ENCODE measurements around the gene SECTM1.
A peak's percentile ranks its signal among the peaks of the same experiment; 100 is the strongest.

The SECTM1 gene

GRCh38 chr17:82320956-82321927 lies 12.3 kb downstream of the SECTM1 start:
- peak; percentile 90 for TF ChIP-seq CTCF (IDR thresholded peaks at IDR 0.05; ENCODE audit: poor library complexity, severe bottlenecking)
- DNase-seq (ENCODE audit: low spot score), result no peak

DNA sequence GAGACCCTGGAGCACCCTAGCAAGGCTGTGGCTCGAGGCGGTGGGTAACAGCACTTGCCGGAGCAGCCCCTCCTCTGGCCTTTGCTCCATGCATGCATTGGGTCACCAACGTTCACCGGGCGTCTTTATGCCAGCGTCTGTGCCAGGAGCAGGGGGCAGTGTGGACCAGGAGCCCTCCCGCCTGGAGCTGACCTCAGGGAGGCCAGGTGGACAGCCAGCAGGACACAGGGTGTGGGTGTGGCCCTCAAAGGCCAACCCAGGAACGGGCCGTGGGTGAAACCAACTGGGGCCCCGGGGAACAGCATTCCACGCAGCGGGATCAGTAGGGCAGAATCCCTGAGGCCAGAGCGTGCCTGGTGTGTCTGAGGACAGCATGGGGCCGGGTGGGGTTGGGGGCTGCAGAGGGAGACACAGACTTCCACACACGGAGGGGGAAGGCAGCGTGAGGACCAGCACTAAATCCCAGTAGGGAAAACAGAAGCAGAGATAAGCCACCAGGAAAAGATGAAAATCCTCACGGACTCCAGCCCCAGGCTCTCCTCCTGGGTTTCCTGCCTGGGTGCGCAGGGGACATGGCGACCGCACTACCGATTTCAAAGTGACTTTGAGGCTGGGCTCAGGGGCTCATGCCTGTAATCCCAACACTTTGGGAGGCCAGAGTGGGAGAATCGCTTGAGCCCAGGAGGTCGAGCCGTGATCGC lies 13.3 kb downstream of the SECTM1 start:
- H3K4me1 ChIP-seq (ENCODE audit: insufficient read depth, poor library complexity, severe bottlenecking), result peaks cover 7% of the 10 kb centered on the region

More at GRCh38 chr17:82320956-82321927, 12.3 kb downstream of the SECTM1 start:
- Histone ChIP-seq H3K9me3 (ENCODE audit: severe bottlenecking) (no peaks in the 10 kb centered on the region), H3K4me1 (ENCODE audit: insufficient read depth, poor library complexity, severe bottlenecking) (peaks cover 9% of the 10 kb centered on the region), H3K27me3 (ENCODE audit: insufficient read depth, poor library complexity, severe bottlenecking) (no peaks in the 10 kb centered on the region), H3K4me3 (ENCODE audit: severe bottlenecking) (no peak overlapping the region), H3K27ac (ENCODE audit: poor library complexity, severe bottlenecking) (no peak overlapping the region), H3K36me3 (ENCODE audit: low read depth) (no peaks in the 10 kb centered on the region)
- no peak for ATAC-seq (ENCODE audit: low read depth)

GRCh38 chr17:82319619-82320062 lies 13.9 kb downstream of the SECTM1 start:
- H3K9me3 ChIP-seq (ENCODE audit: severe bottlenecking), result no peaks in the 10 kb centered on the region
- H3K4me1 ChIP-seq (ENCODE audit: insufficient read depth, poor library complexity, severe bottlenecking), result peaks cover under 1% of the 10 kb centered on the region
- H3K4me3 ChIP-seq (ENCODE audit: severe bottlenecking), result no peak overlapping the region
- H3K27me3 ChIP-seq (ENCODE audit: insufficient read depth, poor library complexity, severe bottlenecking), result no peaks in the 10 kb centered on the region
- TF ChIP-seq CTCF (IDR thresholded peaks at IDR 0.05; ENCODE audit: poor library complexity, severe bottlenecking), result no peak
- DNase-seq (ENCODE audit: low spot score) (no peak), ATAC-seq (ENCODE audit: low read depth) (no peak)
- no peaks in the 10 kb centered on the region for H3K36me3 ChIP-seq (ENCODE audit: low read depth)
- H3K27ac ChIP-seq (ENCODE audit: poor library complexity, severe bottlenecking), result no peak overlapping the region

More for the DNA sequence above, 13.3 kb downstream of the SECTM1 start:
- DNase-seq (ENCODE audit: low spot score), result no peak
- H3K9me3 ChIP-seq (ENCODE audit: severe bottlenecking), result no peaks in the 10 kb centered on the region
- TF ChIP-seq CTCF (IDR thresholded peaks at IDR 0.05; ENCODE audit: poor library complexity, severe bottlenecking), result no peak
- no peaks in the 10 kb centered on the region for H3K36me3 ChIP-seq (ENCODE audit: low read depth)
- no peak overlapping the region for H3K27ac ChIP-seq (ENCODE audit: poor library complexity, severe bottlenecking)
- no peak for ATAC-seq (ENCODE audit: low read depth)
- no peak overlapping the region for H3K4me3 ChIP-seq (ENCODE audit: severe bottlenecking)
- no peaks in the 10 kb centered on the region for H3K27me3 ChIP-seq (ENCODE audit: insufficient read depth, poor library complexity, severe bottlenecking)

GRCh38 chr17:82318772-82319606 lies 14.6 kb downstream of the SECTM1 start:
- Histone ChIP-seq H3K4me1 (ENCODE audit: insufficient read depth, poor library complexity, severe bottlenecking) (no peaks in the 10 kb centered on the region), H3K9me3 (ENCODE audit: severe bottlenecking) (no peaks in the 10 kb centered on the region), H3K4me3 (ENCODE audit: severe bottlenecking) (no peak overlapping the region), H3K27ac (ENCODE audit: poor library complexity, severe bottlenecking) (no peak overlapping the region), H3K27me3 (ENCODE audit: insufficient read depth, poor library complexity, severe bottlenecking) (no peaks in the 10 kb centered on the region), H3K36me3 (ENCODE audit: low read depth) (no peaks in the 10 kb centered on the region)
- TF ChIP-seq CTCF (IDR thresholded peaks at IDR 0.05; ENCODE audit: poor library complexity, severe bottlenecking), result no peak
- DNase-seq (ENCODE audit: low spot score), result no peak
- ATAC-seq (ENCODE audit: low read depth), result no peak
